Body of pancreas (tissue), 4 donors: ENCODE measurements around the gene BPIFB6.

Experiments
- CTCF ChIP-seq, 7 experiments: fragments of 450-650 bp in 4 of 7; fragments of 200-600 bp in 3 of 7; sonication (generic) in 3 of 7; IDR thresholded peaks; one replicate each; pipeline ENCODE4 v1.5.1; 2016 to 2019; ENCODE audit warnings: antibody characterized with exemption in 7 of 7
- POLR2A ChIP-seq, 3 donors: fragments of 450-650 bp; IDR thresholded peaks; one replicate each; pipeline ENCODE4 v1.6.1; 2016; ENCODE audit warnings: antibody characterized with exemption in 3 of 3, mild to moderate bottlenecking in 2 of 3

GRCh38 chr20:33015700-33016580 is 15.5 kb upstream of the BPIFB6 start:
- TF ChIP-seq CTCF (IDR thresholded peaks at IDR 0.05) = no peak
- no peak for TF ChIP-seq POLR2A (IDR thresholded peaks at IDR 0.05)
